ENCODE measurements around the gene RRM2.
"Not testable (repeated sequence)": the region's sequence is repeated elsewhere in the genome, so short reads cannot be mapped to it uniquely, and the experiment has no call there.

The RRM2 gene

DNA sequence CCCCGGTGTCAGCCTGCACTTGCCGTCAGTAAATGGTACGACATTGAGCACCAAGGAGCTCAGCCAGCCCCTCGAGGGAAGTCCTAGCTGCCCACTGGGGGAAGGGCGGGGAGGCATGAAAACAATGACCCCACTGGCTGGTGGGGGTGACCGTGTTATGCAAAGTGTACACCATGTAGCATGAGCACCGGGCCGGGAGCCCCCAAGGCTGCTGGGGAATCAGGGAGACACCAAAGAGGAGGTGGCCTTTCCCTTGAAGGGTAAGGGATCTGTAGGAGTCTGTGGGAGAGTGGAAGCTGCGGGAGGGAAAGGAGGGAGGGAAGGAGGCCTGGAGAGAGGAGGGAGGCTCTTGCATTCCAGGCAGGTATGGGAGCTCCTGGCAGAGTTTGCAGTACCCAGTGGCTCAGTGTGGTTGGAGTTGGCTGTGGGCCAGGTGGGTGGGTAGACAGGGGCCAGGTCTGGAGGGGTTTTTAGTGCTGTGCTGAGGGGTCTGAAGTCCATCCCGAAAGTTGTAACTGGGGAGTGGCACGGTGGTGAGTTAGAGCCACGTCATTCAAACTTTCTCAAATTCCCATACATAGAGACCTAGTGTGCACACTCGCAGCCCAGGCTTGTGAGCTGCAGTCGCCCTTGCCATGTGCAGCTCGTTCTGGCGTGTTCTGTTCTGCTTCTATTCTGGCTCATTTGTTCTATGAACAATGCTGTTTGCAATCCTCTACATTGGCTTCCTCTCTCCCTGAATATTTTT lies 22.4 kb downstream of the RRM2 start:
- Histone ChIP-seq H3K79me2 (ENCODE audit: insufficient read depth, low read length) (peaks cover 69% of the 10 kb centered on the region), H3K9ac (ENCODE audit: low read depth, low read length, poor library complexity, severe bottlenecking) (no peak overlapping the region), H3K27me3 (ENCODE audit: insufficient read depth, low read length, poor library complexity, severe bottlenecking) (no peaks in the 10 kb centered on the region), H3K9me3 (ENCODE audit: insufficient read depth, low read depth, low read length) (no peaks in the 10 kb centered on the region), H3K4me3 (ENCODE audit: low read length, poor library complexity, severe bottlenecking) (no peak overlapping the region), H3K4me2 (ENCODE audit: low read depth, low read length, poor library complexity, severe bottlenecking) (no peak overlapping the region), H3K36me3 (ENCODE audit: insufficient read depth, low read length) (peaks cover 72% of the 10 kb centered on the region; the same call in 1 of the 2 replicates), H3K9me2 (replicated peaks; ENCODE audit: low read depth, low read length) (no peaks in the 10 kb centered on the region), H3F3A (ENCODE audit: low read depth) (peaks cover 2% of the 10 kb centered on the region; the same call in 1 of the 2 replicates), H3K4me1 (ENCODE audit: insufficient read depth, low read length, poor library complexity, severe bottlenecking) (peaks cover 20% of the 10 kb centered on the region), H4K20me1 (ENCODE audit: insufficient read depth, low read length, poor library complexity, severe bottlenecking) (peaks cover 13% of the 10 kb centered on the region), H2AFZ (ENCODE audit: low read length) (no peak overlapping the region)
- no peak for TF ChIP-seq EZH2phosphoT487 (IDR thresholded peaks at IDR 0.05; ENCODE audit: borderline replicate concordance)
- TF ChIP-seq, protein P1, sequence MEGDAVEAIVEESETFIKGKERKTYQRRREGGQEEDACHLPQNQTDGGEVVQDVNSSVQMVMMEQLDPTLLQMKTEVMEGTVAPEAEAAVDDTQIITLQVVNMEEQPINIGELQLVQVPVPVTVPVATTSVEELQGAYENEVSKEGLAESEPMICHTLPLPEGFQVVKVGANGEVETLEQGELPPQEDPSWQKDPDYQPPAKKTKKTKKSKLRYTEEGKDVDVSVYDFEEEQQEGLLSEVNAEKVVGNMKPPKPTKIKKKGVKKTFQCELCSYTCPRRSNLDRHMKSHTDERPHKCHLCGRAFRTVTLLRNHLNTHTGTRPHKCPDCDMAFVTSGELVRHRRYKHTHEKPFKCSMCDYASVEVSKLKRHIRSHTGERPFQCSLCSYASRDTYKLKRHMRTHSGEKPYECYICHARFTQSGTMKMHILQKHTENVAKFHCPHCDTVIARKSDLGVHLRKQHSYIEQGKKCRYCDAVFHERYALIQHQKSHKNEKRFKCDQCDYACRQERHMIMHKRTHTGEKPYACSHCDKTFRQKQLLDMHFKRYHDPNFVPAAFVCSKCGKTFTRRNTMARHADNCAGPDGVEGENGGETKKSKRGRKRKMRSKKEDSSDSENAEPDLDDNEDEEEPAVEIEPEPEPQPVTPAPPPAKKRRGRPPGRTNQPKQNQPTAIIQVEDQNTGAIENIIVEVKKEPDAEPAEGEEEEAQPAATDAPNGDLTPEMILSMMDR (conservative IDR thresholded peaks at IDR 0.05; ENCODE audit: low read length), result no peak

- H3K4me2 ChIP-seq (ENCODE audit: low read depth, low read length, poor library complexity, severe bottlenecking), result no peak overlapping the region
- H3K9me2 ChIP-seq (replicated peaks; ENCODE audit: low read depth, low read length), result no peaks in the 10 kb centered on the region
- H4K20me1 ChIP-seq (ENCODE audit: insufficient read depth, low read length, poor library complexity, severe bottlenecking), result peaks cover 9% of the 10 kb centered on the region
- H3K4me1 ChIP-seq (ENCODE audit: insufficient read depth, low read length, poor library complexity, severe bottlenecking), result peaks cover 14% of the 10 kb centered on the region
- no peak overlapping the region for H3K9ac ChIP-seq (ENCODE audit: low read depth, low read length, poor library complexity, severe bottlenecking)
- no peaks in the 10 kb centered on the region for H3K27me3 ChIP-seq (ENCODE audit: insufficient read depth, low read length, poor library complexity, severe bottlenecking)
- H3F3A ChIP-seq (ENCODE audit: low read depth), result peaks cover 2% of the 10 kb centered on the region; the same call in 1 of the 2 replicates
- peaks cover 66% of the 10 kb centered on the region; the same call in 1 of the 2 replicates for H3K79me2 ChIP-seq (ENCODE audit: insufficient read depth, low read length)
- peaks cover 77% of the 10 kb centered on the region; the same call in 1 of the 2 replicates for H3K36me3 ChIP-seq (ENCODE audit: insufficient read depth, low read length)
- TF ChIP-seq, protein P1 (conservative IDR thresholded peaks at IDR 0.05; ENCODE audit: low read length), result no peak
- no peak for TF ChIP-seq EZH2phosphoT487 (IDR thresholded peaks at IDR 0.05; ENCODE audit: borderline replicate concordance)
- H3K9me3 ChIP-seq (ENCODE audit: insufficient read depth, low read depth, low read length), result no peaks in the 10 kb centered on the region
- no peak overlapping the region for H2AFZ ChIP-seq (ENCODE audit: low read length)
- H3K4me3 ChIP-seq (ENCODE audit: low read length, poor library complexity, severe bottlenecking), result no peak overlapping the region
These were observed 23.2 kb downstream of the RRM2 start for GRCh38 chr2:10145519-10146357.

DNA sequence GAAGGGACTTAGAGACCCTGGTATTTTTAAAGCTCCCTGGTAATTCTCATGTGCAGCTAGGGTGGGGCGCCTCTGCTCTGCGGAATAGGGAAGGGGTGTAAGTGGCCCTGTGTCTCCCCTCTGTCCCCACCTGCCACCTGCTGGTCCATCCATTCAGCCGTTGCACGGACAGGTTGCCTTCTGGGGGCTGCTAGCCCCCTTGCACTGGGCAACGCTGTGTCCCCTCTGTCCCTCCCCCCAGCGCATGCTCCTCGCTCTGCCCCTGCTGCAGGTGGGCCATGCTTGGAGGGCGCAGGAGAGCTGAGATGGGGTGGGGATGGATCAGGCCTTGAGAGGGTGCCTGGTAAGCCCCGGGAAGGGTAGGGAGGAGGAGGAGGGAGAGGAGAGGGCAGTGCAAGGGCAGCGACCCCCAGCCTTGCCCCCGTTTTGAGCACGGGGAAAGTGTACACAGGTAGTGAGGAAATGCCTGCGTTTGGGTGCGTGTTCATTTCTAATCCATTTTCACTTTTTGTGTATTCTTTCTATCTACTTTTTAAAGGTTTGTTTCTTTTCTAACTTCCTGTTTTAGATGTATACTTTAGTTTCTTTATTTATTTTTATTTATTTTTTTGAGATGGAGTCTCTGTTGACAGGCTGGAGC lies 23.9 kb downstream of the RRM2 start:
- H2AFZ ChIP-seq (ENCODE audit: low read length), result no peak overlapping the region
- peaks cover 2% of the 10 kb centered on the region; the same call in 1 of the 2 replicates for H3F3A ChIP-seq (ENCODE audit: low read depth)
- peaks cover 6% of the 10 kb centered on the region for H4K20me1 ChIP-seq (ENCODE audit: insufficient read depth, low read length, poor library complexity, severe bottlenecking)
- H3K4me2 ChIP-seq (ENCODE audit: low read depth, low read length, poor library complexity, severe bottlenecking), result no peak overlapping the region
- peaks cover 7% of the 10 kb centered on the region for H3K4me1 ChIP-seq (ENCODE audit: insufficient read depth, low read length, poor library complexity, severe bottlenecking)
- H3K9me3 ChIP-seq (ENCODE audit: insufficient read depth, low read depth, low read length), result no peaks in the 10 kb centered on the region
- H3K4me3 ChIP-seq (ENCODE audit: low read length, poor library complexity, severe bottlenecking), result no peak overlapping the region
- H3K79me2 ChIP-seq (ENCODE audit: insufficient read depth, low read length), result peaks cover 64% of the 10 kb centered on the region; the same call in 1 of the 2 replicates
- no peaks in the 10 kb centered on the region for H3K9me2 ChIP-seq (replicated peaks; ENCODE audit: low read depth, low read length)
- TF ChIP-seq EZH2phosphoT487 (IDR thresholded peaks at IDR 0.05; ENCODE audit: borderline replicate concordance), result no peak
- TF ChIP-seq, protein P1 (conservative IDR thresholded peaks at IDR 0.05; ENCODE audit: low read length), result no peak
- peaks cover 82% of the 10 kb centered on the region; the same call in 1 of the 2 replicates for H3K36me3 ChIP-seq (ENCODE audit: insufficient read depth, low read length)
- no peaks in the 10 kb centered on the region for H3K27me3 ChIP-seq (ENCODE audit: insufficient read depth, low read length, poor library complexity, severe bottlenecking)
- no peak overlapping the region for H3K9ac ChIP-seq (ENCODE audit: low read depth, low read length, poor library complexity, severe bottlenecking)

DNA sequence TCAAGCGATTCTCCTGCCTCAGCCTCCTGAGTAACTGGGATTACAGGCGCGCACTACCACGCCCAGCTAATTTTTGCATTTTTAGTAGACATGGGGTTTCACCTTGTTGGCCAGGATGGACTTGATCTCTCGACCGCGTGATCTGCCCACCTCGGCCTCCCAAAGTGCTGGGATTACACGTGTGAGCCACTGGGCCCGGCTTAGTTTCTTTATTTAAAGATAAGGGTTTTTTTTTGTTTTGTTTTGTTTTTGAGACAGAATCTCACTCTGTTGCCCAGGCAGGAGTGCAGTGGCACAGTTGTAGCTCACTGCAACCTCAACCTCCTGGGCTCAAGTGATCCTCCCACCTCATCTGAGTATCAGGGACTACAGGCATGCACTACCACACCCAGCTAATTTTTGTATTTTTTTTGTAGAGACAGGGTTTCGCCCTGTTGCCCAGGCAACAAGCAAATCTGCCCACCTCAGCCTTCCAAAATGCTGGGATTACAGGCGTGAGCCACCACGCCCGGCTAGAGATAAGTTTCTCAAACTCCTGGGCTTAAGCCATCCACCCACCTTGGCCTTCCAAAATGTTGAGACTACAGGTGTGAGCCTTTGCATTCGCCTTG lies 24.6 kb downstream of the RRM2 start:
- not testable (repeated sequence) for H3K27me3 ChIP-seq (ENCODE audit: insufficient read depth, low read length, poor library complexity, severe bottlenecking); H4K20me1 ChIP-seq (ENCODE audit: insufficient read depth, low read length, poor library complexity, severe bottlenecking); H3K9me3 ChIP-seq (ENCODE audit: insufficient read depth, low read depth, low read length); H3K9ac ChIP-seq (ENCODE audit: low read depth, low read length, poor library complexity, severe bottlenecking); H3K4me3 ChIP-seq (ENCODE audit: low read length, poor library complexity, severe bottlenecking); H3K9me2 ChIP-seq (replicated peaks; ENCODE audit: low read depth, low read length); H3K4me2 ChIP-seq (ENCODE audit: low read depth, low read length, poor library complexity, severe bottlenecking); H3K4me1 ChIP-seq (ENCODE audit: insufficient read depth, low read length, poor library complexity, severe bottlenecking); H2AFZ ChIP-seq (ENCODE audit: low read length); H3F3A ChIP-seq (ENCODE audit: low read depth)
- Histone ChIP-seq H3K79me2 (ENCODE audit: insufficient read depth, low read length) (peaks cover 64% of the 10 kb centered on the region; the same call in 1 of the 2 replicates), H3K36me3 (ENCODE audit: insufficient read depth, low read length) (peaks cover 83% of the 10 kb centered on the region; the same call in 1 of the 2 replicates)

All from Loucy (cell line).